HEK293T (cell line): Measurements from ENCODE around the gene KCNQ1OT1.

Experiments
- ARNT ChIP-seq: fragments of 450-650 bp; IDR thresholded peaks from 2 replicates; pipeline ENCODE4 v1.6.1; 2017; ENCODE audit warnings: mild to moderate bottlenecking
- BHLHE40 ChIP-seq: fragments of 450-650 bp; IDR thresholded peaks from 2 replicates; pipeline ENCODE4 v1.6.1; 2016; ENCODE audit warnings: mild to moderate bottlenecking, moderate library complexity, borderline replicate concordance
- ELF4 ChIP-seq: fragments of 450-650 bp; IDR thresholded peaks from 2 replicates; pipeline ENCODE4 v1.6.1; 2017; ENCODE audit warnings: antibody characterized with exemption
- FOXA1 ChIP-seq: fragments of 450-650 bp; IDR thresholded peaks from 2 replicates; pipeline ENCODE4 v1.6.1; 2016; ENCODE audit warnings: mild to moderate bottlenecking
- FOXM1 ChIP-seq: fragments of 450-650 bp; IDR thresholded peaks from 2 replicates; pipeline ENCODE4 v1.6.1; 2017; ENCODE audit warnings: mild to moderate bottlenecking, borderline replicate concordance
- L3MBTL2 ChIP-seq: fragments of 450-650 bp; conservative IDR thresholded peaks from 2 replicates; pipeline ENCODE4 v1.6.1; 2016; ENCODE audit warnings: mild to moderate bottlenecking
- LEF1 ChIP-seq: fragments of 450-650 bp; IDR thresholded peaks from 2 replicates; pipeline ENCODE4 v1.6.1; 2017; ENCODE audit warnings: mild to moderate bottlenecking, borderline replicate concordance
- NFRKB ChIP-seq: fragments of 450-650 bp; IDR thresholded peaks from 2 replicates; pipeline ENCODE4 v1.6.1; 2016; ENCODE audit warnings: mild to moderate bottlenecking, moderate library complexity
- PKNOX1 ChIP-seq: fragments of 450-650 bp; IDR thresholded peaks from 2 replicates; pipeline ENCODE4 v1.6.1; 2016
- SP1 ChIP-seq: fragments of 450-650 bp; IDR thresholded peaks from 2 replicates; pipeline ENCODE4 v1.6.1; 2017
- SUZ12 ChIP-seq: fragments of 450-650 bp; IDR thresholded peaks from 2 replicates; pipeline ENCODE4 v1.6.1; 2016; ENCODE audit warnings: mild to moderate bottlenecking
- TARDBP ChIP-seq: fragments of 450-650 bp; IDR thresholded peaks from 2 replicates; pipeline ENCODE4 v1.6.1; 2016

- TF ChIP-seq PKNOX1: no peak
- no peak for TF ChIP-seq ELF4
- TF ChIP-seq SP1: no peak
- TF ChIP-seq LEF1: no peak
- TF ChIP-seq TARDBP: no peak
- no peak for TF ChIP-seq SUZ12
- no peak for TF ChIP-seq NFRKB
- TF ChIP-seq BHLHE40: no peak
- TF ChIP-seq FOXM1: no peak
- TF ChIP-seq ARNT: no peak
- no peak for TF ChIP-seq FOXA1
- TF ChIP-seq L3MBTL2: no peak
Observed at GRCh38 chr11:2558861-2559526, 140.8 kb downstream of the KCNQ1OT1 start.
